Tibial artery (tissue), 4 donors: Measurements from ENCODE around the gene COP1.

Source experiments
- DNase-seq, 2 donors: peaks; one replicate each; pipeline ENCODE4 v3.0.0-alpha.2; 2019
- H3K27ac ChIP-seq, 2 donors: fragments of 200-600 bp; sonication (generic) in 1 of 2; 1 replicate in 1 of 2; 2 replicates in 1 of 2; pipeline ENCODE4 v1.5.1; 2018 to 2019; ENCODE audit warnings: mild to moderate bottlenecking in 1 of 2
- H3K27me3 ChIP-seq, 2 donors: fragments of 200-600 bp; sonication (generic) in 1 of 2; one replicate each; pipeline versions ENCODE4 v1.5.1 to v1.6.0; 2016 to 2019
- H3K36me3 ChIP-seq, 3 donors: fragments of 200-600 bp; sonication (generic) in 2 of 3; one replicate each; pipeline ENCODE4 v1.5.1; 2016 to 2019; ENCODE audit warnings: mild to moderate bottlenecking in 2 of 3
- H3K4me1 ChIP-seq, 4 donors: fragments of 200-600 bp; sonication (generic) in 2 of 4; 1 replicate in 3 of 4; 2 replicates in 1 of 4; pipeline ENCODE4 v1.5.1; 2016 to 2019
- H3K4me3 ChIP-seq, 2 donors: fragments of 200-600 bp; sonication (generic) in 1 of 2; 1 replicate in 1 of 2; 2 replicates in 1 of 2; pipeline ENCODE4 v1.5.1; 2018 to 2019; ENCODE audit warnings: mild to moderate bottlenecking in 2 of 2
- H3K9me3 ChIP-seq, 3 donors: fragments of 200-600 bp; sonication (generic) in 1 of 3; one replicate each; pipeline ENCODE4 v1.5.1; 2016 to 2019
- CTCF ChIP-seq, 2 experiments: fragments of 200-600 bp in 1 of 2; fragments of 450-650 bp in 1 of 2; IDR thresholded peaks; one replicate each; pipeline ENCODE4 v1.5.1; 2017 to 2019; ENCODE audit warnings: antibody characterized with exemption in 2 of 2, mild to moderate bottlenecking in 1 of 2, moderate library complexity in 1 of 2
- intact Hi-C: fragments of 100-400 bp; cut with DNase I; formaldehyde crosslinking; loops from one replicate; pipeline ENCODE4 v1.15.0; 2023; ENCODE audit warnings: low total_unique reads

COP1 gene

GRCh38 chr1:176051902-176052518, 155.1 kb downstream of the COP1 start:
- Histone ChIP-seq H3K27me3 (no peaks in the 10 kb centered on the region), H3K4me3 (no peak overlapping the region), H3K36me3 (no peaks in the 10 kb centered on the region), H3K4me1 (no peaks in the 10 kb centered on the region), H3K9me3 (no peaks in the 10 kb centered on the region), H3K27ac (no peak overlapping the region)
- TF ChIP-seq CTCF (IDR thresholded peaks at IDR 0.05): no peak
- DNase-seq: no peak
- intact Hi-C loops: no loop called here

- H3K27ac ChIP-seq: no peak overlapping the region
- no peaks in the 10 kb centered on the region for H3K27me3 ChIP-seq
- H3K36me3 ChIP-seq: no peaks in the 10 kb centered on the region
- H3K4me1 ChIP-seq: no peaks in the 10 kb centered on the region
- H3K4me3 ChIP-seq: no peak overlapping the region
- intact Hi-C loops: no loop called here
- no peaks in the 10 kb centered on the region for H3K9me3 ChIP-seq
- no peak for DNase-seq
- TF ChIP-seq CTCF (IDR thresholded peaks at IDR 0.05): no peak
Observed at GRCh38 chr1:176051402-176051801, 155.7 kb downstream of the COP1 start.

GRCh38 chr1:176049582-176049981, 157.5 kb downstream of the COP1 start:
- H3K9me3 ChIP-seq: no peaks in the 10 kb centered on the region
- H3K27me3 ChIP-seq: no peaks in the 10 kb centered on the region
- no peak for TF ChIP-seq CTCF (IDR thresholded peaks at IDR 0.05)
- no peak overlapping the region for H3K4me3 ChIP-seq
- no peak overlapping the region for H3K27ac ChIP-seq
- no peaks in the 10 kb centered on the region for H3K36me3 ChIP-seq
- no peaks in the 10 kb centered on the region for H3K4me1 ChIP-seq
- intact Hi-C loops: no loop called here
- no peak for DNase-seq

GRCh38 chr1:176046926-176047325, 160.2 kb downstream of the COP1 start:
- H3K4me1 ChIP-seq: no peaks in the 10 kb centered on the region
- DNase-seq: no peak

GRCh38 chr1:176043537-176043936, 163.5 kb downstream of the COP1 start:
- Histone ChIP-seq H3K4me1 (no peaks in the 10 kb centered on the region), H3K9me3 (no peaks in the 10 kb centered on the region), H3K27me3 (no peaks in the 10 kb centered on the region), H3K27ac (no peak overlapping the region), H3K36me3 (peaks cover 17 to 37% (median 34%) of the 10 kb centered on the region in 3 donors), H3K4me3 (no peak overlapping the region)
- TF ChIP-seq CTCF (IDR thresholded peaks at IDR 0.05): no peak
- DNase-seq: no peak
- intact Hi-C loops: no loop called here

More at GRCh38 chr1:176046926-176047325, 160.2 kb downstream of the COP1 start:
- H3K4me3 ChIP-seq: no peak overlapping the region
- no peaks in the 10 kb centered on the region for H3K27me3 ChIP-seq
- H3K9me3 ChIP-seq: no peaks in the 10 kb centered on the region
- peaks cover 2 to 18% (median 13%) of the 10 kb centered on the region in 3 donors for H3K36me3 ChIP-seq
- no peak overlapping the region for H3K27ac ChIP-seq
- intact Hi-C loops: no loop called here
- TF ChIP-seq CTCF (IDR thresholded peaks at IDR 0.05): no peak

GRCh38 chr1:176033881-176034280, 173.2 kb downstream of the COP1 start:
- TF ChIP-seq CTCF (IDR thresholded peaks at IDR 0.05): no peak
- intact Hi-C loops: no loop called here
- Histone ChIP-seq H3K4me3 (no peak overlapping the region), H3K36me3 (peaks cover 10 to 17% (median 12%) of the 10 kb centered on the region in 3 donors), H3K4me1 (peaks cover 0 to 18% (median 10%) of the 10 kb centered on the region in 4 donors), H3K27me3 (no peaks in the 10 kb centered on the region), H3K27ac (peak overlapping the region in 1 of 2 donors; percentile 7), H3K9me3 (no peaks in the 10 kb centered on the region)
- no peak for DNase-seq
